Measurements from ENCODE around the gene PHLPP1.

PHLPP1 gene

DNA sequence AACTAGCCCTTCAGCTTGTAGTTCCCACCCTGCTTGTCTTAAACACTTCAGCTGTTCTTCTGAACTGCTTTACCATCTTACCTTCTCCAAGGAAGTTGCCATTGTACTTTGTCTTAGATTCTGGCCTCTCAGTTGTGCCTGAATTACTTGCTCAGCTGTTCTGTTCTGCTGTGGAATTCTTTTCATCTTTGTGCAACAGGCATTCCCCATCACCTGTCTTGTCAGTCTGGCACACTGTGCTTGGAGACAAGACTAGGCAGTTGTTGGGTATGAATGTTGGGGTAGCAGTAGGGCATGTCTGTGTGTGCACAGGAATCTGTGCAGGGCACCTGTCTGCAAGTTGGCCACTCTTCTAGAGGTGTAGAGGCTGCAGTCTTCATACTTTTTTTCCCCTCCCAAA, 38.7 kb downstream of the PHLPP1 start:
- Mint-ChIP-seq H3K4me3 (no peak overlapping the region), H3K4me1 (peaks cover 61% of the 10 kb centered on the region), H3K9me3 (peaks cover 9% of the 10 kb centered on the region), H3K36me3 (ENCODE audit: low read depth) (peaks cover 23% of the 10 kb centered on the region), H3K27me3 (ENCODE audit: low read depth, poor library complexity) (no peaks in the 10 kb centered on the region), H3K27ac (no peak overlapping the region)
- TF ChIP-seq, protein P1, sequence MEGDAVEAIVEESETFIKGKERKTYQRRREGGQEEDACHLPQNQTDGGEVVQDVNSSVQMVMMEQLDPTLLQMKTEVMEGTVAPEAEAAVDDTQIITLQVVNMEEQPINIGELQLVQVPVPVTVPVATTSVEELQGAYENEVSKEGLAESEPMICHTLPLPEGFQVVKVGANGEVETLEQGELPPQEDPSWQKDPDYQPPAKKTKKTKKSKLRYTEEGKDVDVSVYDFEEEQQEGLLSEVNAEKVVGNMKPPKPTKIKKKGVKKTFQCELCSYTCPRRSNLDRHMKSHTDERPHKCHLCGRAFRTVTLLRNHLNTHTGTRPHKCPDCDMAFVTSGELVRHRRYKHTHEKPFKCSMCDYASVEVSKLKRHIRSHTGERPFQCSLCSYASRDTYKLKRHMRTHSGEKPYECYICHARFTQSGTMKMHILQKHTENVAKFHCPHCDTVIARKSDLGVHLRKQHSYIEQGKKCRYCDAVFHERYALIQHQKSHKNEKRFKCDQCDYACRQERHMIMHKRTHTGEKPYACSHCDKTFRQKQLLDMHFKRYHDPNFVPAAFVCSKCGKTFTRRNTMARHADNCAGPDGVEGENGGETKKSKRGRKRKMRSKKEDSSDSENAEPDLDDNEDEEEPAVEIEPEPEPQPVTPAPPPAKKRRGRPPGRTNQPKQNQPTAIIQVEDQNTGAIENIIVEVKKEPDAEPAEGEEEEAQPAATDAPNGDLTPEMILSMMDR (IDR thresholded peaks at IDR 0.05), result no peak
- no peak for DNase-seq

DNA sequence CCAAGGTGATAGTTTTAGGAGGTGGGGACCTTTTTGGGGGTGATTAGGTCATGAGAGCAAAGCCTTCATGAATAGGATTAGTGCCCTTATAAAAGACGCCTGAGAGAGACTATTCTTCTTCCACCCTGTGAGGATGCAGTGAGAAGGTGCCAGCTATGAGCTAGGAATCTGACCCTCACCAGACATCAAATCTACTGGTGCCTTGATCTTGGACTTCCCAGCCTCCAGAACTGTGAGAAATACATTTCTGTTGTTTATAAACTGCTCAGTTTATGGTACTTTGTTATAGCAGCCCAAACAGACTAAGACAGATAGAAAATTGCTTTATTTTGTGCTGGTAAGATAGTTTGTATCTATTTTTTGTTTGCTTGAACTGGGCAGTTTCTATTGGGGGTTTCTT, 40.1 kb downstream of the PHLPP1 start:
- Mint-ChIP-seq H3K36me3 (ENCODE audit: low read depth) (peaks cover 18% of the 10 kb centered on the region), H3K27me3 (ENCODE audit: low read depth, poor library complexity) (no peaks in the 10 kb centered on the region), H3K4me3 (no peak overlapping the region), H3K27ac (no peak overlapping the region), H3K4me1 (peaks cover 70% of the 10 kb centered on the region), H3K9me3 (peaks cover 7% of the 10 kb centered on the region)
- TF ChIP-seq, protein P1 (IDR thresholded peaks at IDR 0.05), result no peak
- DNase-seq, result no peak

DNA sequence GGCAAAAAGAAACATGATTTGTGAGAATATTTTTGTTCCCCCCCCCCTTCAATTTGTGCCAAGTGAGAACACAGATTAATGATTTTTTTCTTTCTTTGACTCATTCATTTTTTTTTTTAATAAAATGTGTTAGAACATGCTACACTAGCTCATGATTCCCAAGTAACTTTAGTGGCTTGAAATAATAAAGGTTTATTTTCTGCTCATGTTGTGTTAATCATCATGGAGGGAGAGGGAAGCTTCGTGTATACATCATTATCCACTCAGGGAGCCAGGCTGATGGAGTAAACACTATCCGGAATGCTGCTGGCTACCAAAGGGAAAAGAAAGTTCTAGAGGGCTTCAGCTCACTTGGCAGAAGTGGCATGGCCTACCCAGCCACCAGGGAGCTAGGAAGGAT, 40.6 kb downstream of the PHLPP1 start:
- Mint-ChIP-seq H3K4me3 (no peak overlapping the region), H3K9me3 (peaks cover 7% of the 10 kb centered on the region), H3K36me3 (ENCODE audit: low read depth) (peaks cover 18% of the 10 kb centered on the region), H3K4me1 (peaks cover 68% of the 10 kb centered on the region), H3K27ac (no peak overlapping the region), H3K27me3 (ENCODE audit: low read depth, poor library complexity) (no peaks in the 10 kb centered on the region)
- TF ChIP-seq, protein P1 (IDR thresholded peaks at IDR 0.05), result no peak
- DNase-seq, result no peak

DNA sequence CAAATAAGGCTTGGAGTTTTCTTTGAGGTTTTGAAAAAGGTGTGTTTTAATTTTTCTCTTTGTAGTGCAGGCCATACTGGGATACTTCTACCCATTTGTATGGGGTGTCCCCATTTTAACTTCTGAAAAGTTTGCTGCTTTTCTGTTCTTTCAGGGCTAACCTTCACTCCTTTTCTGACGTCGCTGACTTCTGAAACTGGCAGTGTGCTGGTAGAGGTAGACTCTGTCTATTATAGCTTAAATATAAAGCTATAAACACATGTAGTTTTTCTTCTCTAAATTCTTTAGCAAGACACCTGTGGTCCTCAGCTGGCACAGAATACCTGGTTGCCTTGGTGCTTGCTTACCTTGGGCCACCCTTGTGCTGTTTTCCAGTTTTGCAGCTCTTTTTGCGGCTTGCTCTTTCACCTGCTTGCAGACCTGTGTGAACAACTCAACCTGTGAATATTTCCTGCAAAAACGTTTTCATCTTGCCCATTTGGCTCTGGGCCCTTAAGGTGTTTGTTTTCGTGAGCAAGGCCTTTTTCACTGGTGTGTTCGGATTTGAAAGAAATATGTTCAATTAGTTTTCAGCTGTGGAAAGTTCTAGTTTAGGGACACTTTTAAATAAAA, 42.2 kb downstream of the PHLPP1 start:
- TF ChIP-seq, protein P1 (IDR thresholded peaks at IDR 0.05), result no peak
- no peak for DNase-seq
- Mint-ChIP-seq H3K9me3 (peaks cover 7% of the 10 kb centered on the region), H3K4me1 (peaks cover 52% of the 10 kb centered on the region), H3K36me3 (ENCODE audit: low read depth) (peaks cover 18% of the 10 kb centered on the region), H3K27me3 (ENCODE audit: low read depth, poor library complexity) (no peaks in the 10 kb centered on the region), H3K27ac (peak overlapping the region; percentile 68), H3K4me3 (no peak overlapping the region)

DNA sequence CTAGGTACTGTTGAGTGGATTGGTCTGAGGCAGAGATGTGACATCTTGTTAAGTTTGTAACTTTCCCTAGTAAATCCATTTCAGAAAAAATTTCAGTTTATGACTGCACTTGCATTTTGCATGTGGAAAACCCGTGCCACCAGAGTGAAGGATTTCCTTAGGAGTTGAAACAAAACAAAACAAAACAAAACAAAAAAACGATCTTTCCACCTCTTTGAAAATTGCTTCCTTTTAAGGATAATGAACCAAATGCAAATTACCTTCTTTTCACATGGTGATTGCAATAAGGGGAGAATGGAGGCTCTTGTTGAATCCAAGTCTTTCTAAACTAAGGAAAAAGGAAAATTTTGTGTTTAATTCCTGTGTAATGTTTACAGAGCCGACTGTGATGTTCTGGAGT, 43.2 kb downstream of the PHLPP1 start:
- Mint-ChIP-seq H3K27me3 (ENCODE audit: low read depth, poor library complexity) (no peaks in the 10 kb centered on the region), H3K9me3 (peaks cover 7% of the 10 kb centered on the region), H3K4me3 (no peak overlapping the region), H3K36me3 (ENCODE audit: low read depth) (peaks cover 25% of the 10 kb centered on the region), H3K4me1 (peaks cover 54% of the 10 kb centered on the region), H3K27ac (no peak overlapping the region)
- no peak for DNase-seq
- TF ChIP-seq, protein P1 (IDR thresholded peaks at IDR 0.05), result no peak

DNA sequence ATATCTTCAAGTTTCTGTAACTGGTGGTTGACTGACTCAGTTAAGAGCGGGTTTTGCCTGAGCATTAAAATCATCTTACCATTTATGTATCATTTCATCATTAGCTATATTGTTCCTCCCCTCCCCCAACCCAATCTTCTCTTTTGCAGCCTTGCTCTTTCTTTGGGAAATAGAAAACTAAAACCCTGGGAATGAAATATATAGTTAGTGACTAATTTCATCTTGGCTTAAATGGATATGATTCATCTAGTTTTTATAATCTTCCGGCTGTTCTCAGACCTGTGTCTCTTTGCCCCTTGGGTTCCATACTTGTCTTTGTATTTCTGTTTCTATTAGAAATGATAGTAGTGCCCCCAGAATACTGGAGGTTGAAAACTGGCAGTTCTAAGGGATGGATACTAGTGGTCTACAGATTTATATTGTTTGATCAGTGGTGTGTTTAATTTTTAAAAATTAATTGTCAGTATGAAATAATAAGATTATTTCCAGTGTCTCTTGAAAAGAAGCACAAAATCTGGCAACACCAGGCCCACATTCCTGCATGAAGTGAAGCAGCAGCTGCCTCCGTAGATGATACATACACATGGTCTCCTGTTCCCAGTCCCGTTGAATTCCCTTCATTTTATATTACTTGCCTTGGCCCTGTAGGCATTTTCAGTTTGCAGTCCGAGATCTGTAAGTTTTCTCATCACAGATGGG, 44.5 kb downstream of the PHLPP1 start:
- Mint-ChIP-seq H3K27ac (no peak overlapping the region), H3K9me3 (peaks cover 6% of the 10 kb centered on the region), H3K36me3 (ENCODE audit: low read depth) (peaks cover 27% of the 10 kb centered on the region), H3K4me1 (peaks cover 48% of the 10 kb centered on the region), H3K27me3 (ENCODE audit: low read depth, poor library complexity) (no peaks in the 10 kb centered on the region), H3K4me3 (peak overlapping the region; percentile 31)
- TF ChIP-seq, protein P1 (IDR thresholded peaks at IDR 0.05), result no peak
- no peak for DNase-seq

Data from nephron progenitor cell (in vitro differentiated cells).